GM12872 (cell line): Measurements from ENCODE around the gene ADM5.

Experiments
- TF ChIP-seq, protein P1 (sequence below): IDR thresholded peaks from 3 replicates; pipeline ENCODE4 v1.5.1; 2011; ENCODE audit warnings: low read depth, mild to moderate bottlenecking, low read length, moderate library complexity; ENCODE audit not compliant: insufficient read depth

ADM5 gene

DNA sequence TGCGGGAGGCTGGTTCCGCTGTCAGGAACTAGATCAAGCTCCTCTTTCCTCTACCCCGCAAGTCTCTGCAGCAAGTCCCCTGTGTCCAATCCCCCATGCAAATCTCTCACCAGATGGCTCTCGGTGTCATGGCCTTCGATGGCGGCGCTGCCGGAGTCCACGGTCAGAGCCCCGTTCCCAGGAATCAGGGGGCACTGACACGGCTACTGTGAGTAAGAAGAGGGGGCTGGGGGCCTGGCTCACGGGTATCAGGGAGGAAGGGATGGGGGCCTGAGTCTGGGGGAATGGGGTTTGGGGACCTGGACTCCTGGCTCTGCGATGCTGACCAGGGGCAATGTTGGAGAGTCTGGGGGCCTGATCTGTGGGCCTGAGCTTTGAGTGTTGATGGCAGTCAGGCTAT lies 43.4 kb upstream of the ADM5 start:
- TF ChIP-seq, protein P1, sequence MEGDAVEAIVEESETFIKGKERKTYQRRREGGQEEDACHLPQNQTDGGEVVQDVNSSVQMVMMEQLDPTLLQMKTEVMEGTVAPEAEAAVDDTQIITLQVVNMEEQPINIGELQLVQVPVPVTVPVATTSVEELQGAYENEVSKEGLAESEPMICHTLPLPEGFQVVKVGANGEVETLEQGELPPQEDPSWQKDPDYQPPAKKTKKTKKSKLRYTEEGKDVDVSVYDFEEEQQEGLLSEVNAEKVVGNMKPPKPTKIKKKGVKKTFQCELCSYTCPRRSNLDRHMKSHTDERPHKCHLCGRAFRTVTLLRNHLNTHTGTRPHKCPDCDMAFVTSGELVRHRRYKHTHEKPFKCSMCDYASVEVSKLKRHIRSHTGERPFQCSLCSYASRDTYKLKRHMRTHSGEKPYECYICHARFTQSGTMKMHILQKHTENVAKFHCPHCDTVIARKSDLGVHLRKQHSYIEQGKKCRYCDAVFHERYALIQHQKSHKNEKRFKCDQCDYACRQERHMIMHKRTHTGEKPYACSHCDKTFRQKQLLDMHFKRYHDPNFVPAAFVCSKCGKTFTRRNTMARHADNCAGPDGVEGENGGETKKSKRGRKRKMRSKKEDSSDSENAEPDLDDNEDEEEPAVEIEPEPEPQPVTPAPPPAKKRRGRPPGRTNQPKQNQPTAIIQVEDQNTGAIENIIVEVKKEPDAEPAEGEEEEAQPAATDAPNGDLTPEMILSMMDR = no peak

DNA sequence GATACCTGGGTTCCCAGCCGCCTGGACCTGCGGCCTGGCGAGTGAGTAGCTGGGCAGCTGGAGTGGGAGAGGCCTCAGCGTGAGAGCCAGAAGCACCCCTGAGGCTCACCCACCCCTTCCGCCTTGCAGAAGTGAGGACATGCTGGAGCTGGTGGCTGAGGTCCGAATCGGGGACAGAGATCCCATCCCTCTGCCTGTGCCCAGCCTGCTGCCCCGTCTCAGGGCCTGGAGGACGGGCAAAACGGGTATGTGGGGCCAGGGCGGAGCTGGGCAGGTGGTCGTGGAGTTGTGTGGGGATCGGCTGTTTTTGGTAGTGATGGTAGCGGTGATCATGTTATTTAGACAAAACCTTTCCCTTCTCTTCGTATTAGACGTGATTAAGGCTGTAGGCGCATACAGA lies 42.8 kb upstream of the ADM5 start:
- TF ChIP-seq, protein P1 = no peak

DNA sequence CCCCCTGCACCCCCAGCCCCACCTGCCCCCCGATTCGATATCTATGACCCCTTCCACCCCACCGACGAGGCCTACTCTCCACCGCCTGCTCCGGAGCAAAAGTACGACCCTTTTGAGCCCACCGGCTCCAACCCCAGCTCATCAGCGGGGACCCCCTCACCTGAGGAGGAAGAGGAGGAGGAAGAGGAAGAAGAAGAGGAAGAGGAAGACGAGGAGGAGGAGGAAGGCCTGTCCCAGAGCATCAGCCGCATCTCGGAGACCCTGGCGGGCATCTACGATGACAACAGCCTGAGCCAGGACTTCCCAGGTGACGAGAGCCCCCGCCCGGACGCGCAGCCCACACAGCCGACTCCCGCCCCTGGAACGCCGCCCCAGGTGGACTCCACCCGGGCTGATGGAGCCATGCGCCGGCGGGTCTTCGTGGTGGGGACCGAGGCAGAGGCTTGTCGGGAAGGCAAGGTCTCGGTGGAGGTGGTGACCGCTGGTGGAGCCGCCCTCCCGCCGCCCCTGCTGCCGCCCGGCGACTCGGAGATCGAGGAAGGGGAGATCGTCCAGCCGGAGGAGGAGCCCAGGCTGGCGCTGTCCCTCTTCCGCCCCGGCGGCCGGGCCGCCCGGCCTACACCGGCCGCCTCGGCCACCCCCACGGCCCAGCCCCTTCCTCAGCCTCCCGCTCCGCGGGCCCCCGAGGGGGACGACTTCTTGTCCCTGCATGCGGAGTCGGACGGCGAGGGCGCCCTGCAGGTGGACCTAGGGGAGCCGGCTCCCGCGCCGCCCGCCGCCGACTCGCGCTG lies 38.2 kb upstream of the ADM5 start:
- TF ChIP-seq, protein P1 = no peak

DNA sequence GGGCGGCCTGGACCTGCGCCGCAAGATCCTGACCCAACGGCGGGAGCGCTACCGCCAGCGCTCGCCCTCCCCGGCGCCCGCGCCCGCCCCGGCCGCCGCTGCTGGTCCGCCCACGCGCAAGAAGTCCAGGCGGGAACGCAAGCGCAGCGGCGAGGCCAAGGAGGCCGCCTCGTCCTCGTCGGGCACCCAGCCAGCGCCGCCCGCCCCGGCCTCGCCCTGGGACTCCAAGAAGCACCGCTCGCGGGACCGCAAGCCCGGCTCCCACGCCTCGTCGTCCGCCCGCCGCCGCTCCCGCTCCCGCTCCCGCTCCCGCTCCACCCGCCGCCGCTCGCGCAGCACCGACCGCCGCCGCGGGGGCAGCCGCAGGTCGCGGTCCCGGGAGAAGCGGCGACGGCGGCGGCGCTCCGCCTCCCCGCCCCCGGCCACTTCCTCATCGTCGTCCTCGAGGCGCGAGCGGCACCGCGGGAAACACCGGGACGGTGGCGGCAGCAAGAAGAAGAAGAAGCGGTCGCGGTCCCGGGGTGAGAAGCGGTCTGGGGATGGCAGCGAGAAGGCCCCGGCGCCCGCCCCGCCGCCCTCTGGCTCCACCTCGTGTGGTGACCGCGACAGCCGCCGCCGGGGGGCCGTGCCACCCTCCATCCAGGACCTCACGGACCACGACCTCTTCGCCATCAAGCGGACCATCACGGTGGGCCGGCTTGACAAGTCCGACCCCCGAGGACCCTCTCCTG lies 37.4 kb upstream of the ADM5 start:
- TF ChIP-seq, protein P1 = no peak

DNA sequence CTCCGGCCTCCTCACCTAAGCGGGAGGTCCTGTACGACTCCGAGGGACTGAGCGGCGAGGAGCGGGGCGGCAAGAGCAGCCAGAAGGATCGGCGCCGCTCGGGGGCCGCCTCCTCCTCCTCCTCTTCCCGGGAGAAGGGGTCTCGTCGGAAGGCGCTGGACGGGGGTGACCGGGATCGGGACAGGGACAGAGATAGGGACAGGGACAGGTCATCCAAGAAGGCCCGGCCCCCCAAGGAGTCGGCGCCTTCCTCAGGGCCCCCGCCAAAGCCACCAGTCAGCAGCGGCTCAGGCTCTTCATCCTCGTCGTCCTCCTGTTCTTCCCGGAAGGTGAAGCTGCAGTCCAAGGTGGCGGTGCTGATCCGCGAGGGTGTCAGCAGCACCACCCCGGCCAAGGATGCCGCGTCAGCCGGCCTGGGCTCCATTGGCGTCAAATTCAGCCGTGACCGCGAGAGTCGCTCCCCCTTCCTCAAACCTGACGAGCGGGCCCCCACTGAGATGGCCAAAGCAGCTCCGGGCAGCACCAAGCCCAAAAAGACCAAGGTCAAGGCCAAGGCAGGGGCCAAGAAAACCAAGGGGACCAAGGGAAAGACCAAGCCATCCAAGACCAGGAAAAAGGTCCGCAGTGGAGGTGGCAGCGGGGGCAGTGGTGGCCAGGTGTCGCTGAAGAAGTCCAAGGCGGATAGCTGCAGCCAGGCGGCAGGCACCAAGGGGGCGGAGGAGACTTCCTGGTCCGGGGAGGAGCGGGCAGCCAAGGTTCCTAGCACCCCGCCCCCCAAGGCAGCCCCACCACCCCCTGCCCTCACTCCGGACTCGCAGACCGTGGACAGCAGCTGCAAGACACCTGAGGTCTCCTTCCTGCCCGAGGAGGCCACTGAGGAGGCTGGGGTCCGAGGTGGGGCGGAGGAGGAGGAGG lies 36.6 kb upstream of the ADM5 start:
- TF ChIP-seq, protein P1 = no peak

DNA sequence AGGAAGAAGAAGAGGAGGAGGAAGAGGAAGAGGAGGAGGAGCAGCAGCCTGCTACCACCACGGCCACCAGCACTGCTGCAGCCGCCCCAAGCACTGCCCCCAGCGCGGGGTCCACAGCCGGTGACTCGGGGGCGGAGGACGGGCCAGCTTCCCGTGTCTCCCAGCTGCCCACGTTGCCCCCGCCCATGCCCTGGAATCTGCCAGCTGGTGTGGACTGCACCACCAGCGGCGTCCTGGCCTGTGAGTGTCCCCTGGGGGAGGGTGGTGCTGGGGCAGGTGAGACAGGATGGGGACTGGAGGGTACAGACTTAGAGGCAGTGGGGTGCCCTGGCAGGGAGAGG lies 36.0 kb upstream of the ADM5 start:
- TF ChIP-seq, protein P1 = no peak

DNA sequence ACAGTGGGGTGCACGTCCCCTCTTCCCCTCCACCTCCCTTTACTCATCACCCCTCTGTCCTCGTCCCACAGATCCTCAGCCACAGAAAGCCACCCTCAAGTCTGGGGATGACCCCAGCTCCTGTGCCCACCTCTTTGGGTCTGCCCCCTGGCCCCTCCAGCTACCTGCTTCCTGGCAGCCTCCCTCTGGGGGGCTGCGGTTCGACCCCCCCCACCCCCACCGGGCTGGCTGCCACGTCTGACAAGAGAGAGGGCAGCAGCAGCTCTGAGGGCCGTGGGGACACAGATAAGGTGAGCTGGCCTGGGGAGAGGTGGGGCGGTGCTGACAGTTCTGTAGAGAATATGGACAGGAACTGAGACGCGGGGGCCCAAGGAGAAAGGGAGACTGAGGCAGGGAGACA lies 34.8 kb upstream of the ADM5 start:
- TF ChIP-seq, protein P1 = no peak
